ENCODE data around the gene KMT2B.

The KMT2B gene

GRCh38 chr19:35760711-35761349, 43.0 kb downstream of the KMT2B start (continued):
- no peak for TF ChIP-seq ZBTB17 (tag by site-specific recombination; IDR thresholded peaks at IDR 0.05)

- Histone ChIP-seq H3K36me3 (ENCODE audit: control insufficient read depth in 2 of 2, insufficient read depth in 1 of 2, low read length in 2 of 2) (peaks cover 79 to 98% of the 10 kb centered on the region in 2 experiments), H3K4me1 (ENCODE audit: control insufficient read depth, insufficient read depth, low read length) (no peaks in the 10 kb centered on the region; the same call in 1 of the 2 replicates), H3K27ac (ENCODE audit: extremely low read depth, low read depth, low read length) (peak overlapping the region; percentile 46; the same call in 1 of the 2 replicates), H3K9me3 (ENCODE audit: control insufficient read depth, insufficient read depth, low read depth, low read length) (no peaks in the 10 kb centered on the region), H3K4me3 (ENCODE audit: low read depth, low read length) (no peak overlapping the region)
- ChIA-PET POLR2A (interaction anchor here (0.6 to 3.7 kb wide), 5 partner anchors 8 to 55 kb away, joined by 3 to 26 read pairs (median 6); partner anchors contain the start of genes HSPB6 and LIN37), CTCF (interaction anchor here (0.6 to 0.7 kb wide), 3 partner anchors 10 to 1360 kb away, joined by 3 read pairs; no protein-coding TSS in a partner anchor)
- TF ChIP-seq SETDB1 (IDR thresholded peaks at IDR 0.05; ENCODE audit: insufficient read length, low read length) (no peak), FEZF1 (tag by site-specific recombination; IDR thresholded peaks at IDR 0.05) (no peak), SCRT1 (tag by site-specific recombination; IDR thresholded peaks at IDR 0.05; ENCODE audit: borderline replicate concordance) (peak; percentile 45; the same call in 1 of the 2 replicates), ZNF830 (tag by site-specific recombination; IDR thresholded peaks at IDR 0.05; ENCODE audit: low read depth) (no peak), ZNF621 (tag by site-specific recombination; IDR thresholded peaks at IDR 0.05) (no peak), ZNF404 (tag by site-specific recombination; IDR thresholded peaks at IDR 0.05) (no peak), ZBTB1 (tag by site-specific recombination; IDR thresholded peaks at IDR 0.05) (no peak), SP7 (tag by site-specific recombination; IDR thresholded peaks at IDR 0.05) (no peak), ZNF169 (tag by site-specific recombination; IDR thresholded peaks at IDR 0.05) (no peak), SCRT2 (tag by site-specific recombination; IDR thresholded peaks at IDR 0.05) (peak; percentile 92), ZNF548 (tag by site-specific recombination; IDR thresholded peaks at IDR 0.05) (no peak), ZNF23 (tag by site-specific recombination; IDR thresholded peaks at IDR 0.05; ENCODE audit: borderline replicate concordance) (no peak), ZNF776 (tag by site-specific recombination; IDR thresholded peaks at IDR 0.05; ENCODE audit: borderline replicate concordance) (no peak), ZNF112 (tag by site-specific recombination; IDR thresholded peaks at IDR 0.05) (no peak)
- TF ChIP-seq, protein P1, sequence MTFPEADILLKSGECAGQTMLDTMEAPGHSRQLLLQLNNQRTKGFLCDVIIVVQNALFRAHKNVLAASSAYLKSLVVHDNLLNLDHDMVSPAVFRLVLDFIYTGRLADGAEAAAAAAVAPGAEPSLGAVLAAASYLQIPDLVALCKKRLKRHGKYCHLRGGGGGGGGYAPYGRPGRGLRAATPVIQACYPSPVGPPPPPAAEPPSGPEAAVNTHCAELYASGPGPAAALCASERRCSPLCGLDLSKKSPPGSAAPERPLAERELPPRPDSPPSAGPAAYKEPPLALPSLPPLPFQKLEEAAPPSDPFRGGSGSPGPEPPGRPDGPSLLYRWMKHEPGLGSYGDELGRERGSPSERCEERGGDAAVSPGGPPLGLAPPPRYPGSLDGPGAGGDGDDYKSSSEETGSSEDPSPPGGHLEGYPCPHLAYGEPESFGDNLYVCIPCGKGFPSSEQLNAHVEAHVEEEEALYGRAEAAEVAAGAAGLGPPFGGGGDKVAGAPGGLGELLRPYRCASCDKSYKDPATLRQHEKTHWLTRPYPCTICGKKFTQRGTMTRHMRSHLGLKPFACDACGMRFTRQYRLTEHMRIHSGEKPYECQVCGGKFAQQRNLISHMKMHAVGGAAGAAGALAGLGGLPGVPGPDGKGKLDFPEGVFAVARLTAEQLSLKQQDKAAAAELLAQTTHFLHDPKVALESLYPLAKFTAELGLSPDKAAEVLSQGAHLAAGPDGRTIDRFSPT (tag by site-specific recombination; IDR thresholded peaks at IDR 0.05), result 0 out of 2 replicates have a peak, but pooled peaks have one; percentile 61
Measured at GRCh38 chr19:35764432-35765315, 46.9 kb downstream of the KMT2B start.

GRCh38 chr19:35766571-35767104, 48.8 kb downstream of the KMT2B start:
- POLR2A ChIA-PET, result interaction anchor here (0.7 to 3.7 kb wide), 6 partner anchors 10 to 36 kb away, joined by 3 to 26 read pairs (median 6); partner anchors contain the start of genes HSPB6 and LIN37
- Histone ChIP-seq H3K9me3 (ENCODE audit: control insufficient read depth, insufficient read depth, low read depth, low read length) (no peaks in the 10 kb centered on the region), H3K4me3 (ENCODE audit: low read depth, low read length) (no peak overlapping the region), H3K4me1 (ENCODE audit: control insufficient read depth, insufficient read depth, low read length) (peaks cover 7% of the 10 kb centered on the region; the same call in 1 of the 2 replicates), H3K27ac (ENCODE audit: extremely low read depth, low read depth, low read length) (no peak overlapping the region), H3K36me3 (ENCODE audit: control insufficient read depth in 2 of 2, insufficient read depth in 1 of 2, low read length in 2 of 2) (peaks cover 61 to 94% of the 10 kb centered on the region in 2 experiments)
- no peak for TF ChIP-seq ZNF747 (tag by site-specific recombination; IDR thresholded peaks at IDR 0.05)
- TF ChIP-seq ZNF777 (tag by site-specific recombination; IDR thresholded peaks at IDR 0.05; ENCODE audit: borderline replicate concordance), result no peak
- CTCF ChIA-PET, result no interaction called here
